ENCODE measurements around the gene CLCN7.

CLCN7 gene

GRCh38 chr16:1460602-1461138 lies 14.2 kb downstream of the CLCN7 start:
- DNase-seq = no peak

- DNase-seq = no peak
Observed at GRCh38 chr16:1459967-1460366, 14.9 kb downstream of the CLCN7 start.

GRCh38 chr16:1458977-1459341 lies 15.9 kb downstream of the CLCN7 start:
- DNase-seq = no peak

- DNase-seq = no peak
Observed at GRCh38 chr16:1458336-1458976, 16.4 kb downstream of the CLCN7 start.

GRCh38 chr16:1457489-1458245 lies 17.2 kb downstream of the CLCN7 start:
- DNase-seq = no peak

GRCh38 chr16:1456951-1457350 lies 17.9 kb downstream of the CLCN7 start:
- no peak for DNase-seq

GRCh38 chr16:1455190-1456171 lies 19.3 kb downstream of the CLCN7 start:
- no peak for DNase-seq

- DNase-seq = no peak
Observed at GRCh38 chr16:1454561-1454960, 20.3 kb downstream of the CLCN7 start.

- no peak for DNase-seq
Observed at GRCh38 chr16:1453316-1453715, 21.5 kb downstream of the CLCN7 start.

GRCh38 chr16:1452530-1452929 lies 22.3 kb downstream of the CLCN7 start:
- DNase-seq = no peak

- no peak for DNase-seq
Observed at GRCh38 chr16:1451702-1452392, 23.0 kb downstream of the CLCN7 start.

GRCh38 chr16:1450841-1451240 lies 24.0 kb downstream of the CLCN7 start:
- DNase-seq = no peak

- DNase-seq = no peak
Observed at GRCh38 chr16:1450218-1450617, 24.6 kb downstream of the CLCN7 start.

- no peak for DNase-seq
Observed at GRCh38 chr16:1449201-1449788, 25.5 kb downstream of the CLCN7 start.

GRCh38 chr16:1448536-1449116 lies 26.2 kb downstream of the CLCN7 start:
- no peak for DNase-seq

- no peak for DNase-seq
Observed at GRCh38 chr16:1447965-1448364, 26.9 kb downstream of the CLCN7 start.

- DNase-seq = no peak
Observed at GRCh38 chr16:1446296-1447080, 28.3 kb downstream of the CLCN7 start.

- DNase-seq = no peak
Observed at GRCh38 chr16:1445518-1446203, 29.2 kb downstream of the CLCN7 start.

- no peak for DNase-seq
Observed at GRCh38 chr16:1444730-1445517, 29.9 kb downstream of the CLCN7 start.

All from NCI-H1092 (cell line).